NCI-H1417 treated with DMSO at 0.1 percent for 48 hours (cell line): ENCODE measurements around the gene FAM174C.

Experiments
- DNase-seq: peaks from one replicate; lab custom pipeline; 2025; lab: John Stamatoyannopoulos, UW

Gene FAM174C

DNA sequence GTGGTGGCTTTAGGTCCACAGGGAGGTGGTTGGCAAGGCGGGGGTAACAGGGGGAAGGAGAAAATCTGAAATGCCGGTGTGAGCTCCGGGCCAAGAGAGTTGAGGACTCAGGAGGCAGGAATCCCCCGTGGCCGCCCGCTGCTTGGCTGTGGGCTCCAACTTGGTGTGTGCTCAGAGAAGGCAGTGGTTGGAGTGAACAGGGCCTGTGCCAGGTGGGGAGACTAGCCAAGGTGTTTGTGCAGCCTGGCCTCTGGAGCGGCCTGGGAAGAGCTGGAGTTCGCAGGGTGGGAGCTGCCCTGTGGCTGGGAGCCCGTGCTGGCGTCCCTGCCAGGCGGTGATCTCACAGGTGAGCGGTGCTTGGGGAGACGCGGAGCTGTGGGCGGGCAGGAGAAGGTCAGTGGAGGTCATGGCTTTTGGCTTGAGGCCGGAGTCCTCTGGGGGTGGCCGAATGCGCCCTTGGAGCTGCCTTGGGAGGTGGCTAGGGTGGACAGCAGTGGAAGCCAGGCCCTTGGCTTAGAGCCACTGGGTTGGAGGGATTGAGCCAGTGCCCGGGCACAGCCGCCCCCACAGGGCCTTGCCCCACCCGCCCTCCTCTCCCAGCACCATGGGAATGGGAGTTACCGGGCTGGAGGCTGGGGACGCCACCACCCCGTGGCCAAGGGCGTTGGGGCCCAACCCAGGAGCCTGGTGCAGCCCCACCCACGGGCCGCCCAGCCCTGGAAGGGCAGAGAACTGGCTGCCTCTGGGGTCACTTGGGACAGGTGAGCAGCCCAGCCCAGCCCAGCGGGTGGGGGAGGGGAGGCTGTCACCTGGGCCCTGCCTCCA, 13.3 kb upstream of the FAM174C start:
- DNase-seq: no peak

DNA sequence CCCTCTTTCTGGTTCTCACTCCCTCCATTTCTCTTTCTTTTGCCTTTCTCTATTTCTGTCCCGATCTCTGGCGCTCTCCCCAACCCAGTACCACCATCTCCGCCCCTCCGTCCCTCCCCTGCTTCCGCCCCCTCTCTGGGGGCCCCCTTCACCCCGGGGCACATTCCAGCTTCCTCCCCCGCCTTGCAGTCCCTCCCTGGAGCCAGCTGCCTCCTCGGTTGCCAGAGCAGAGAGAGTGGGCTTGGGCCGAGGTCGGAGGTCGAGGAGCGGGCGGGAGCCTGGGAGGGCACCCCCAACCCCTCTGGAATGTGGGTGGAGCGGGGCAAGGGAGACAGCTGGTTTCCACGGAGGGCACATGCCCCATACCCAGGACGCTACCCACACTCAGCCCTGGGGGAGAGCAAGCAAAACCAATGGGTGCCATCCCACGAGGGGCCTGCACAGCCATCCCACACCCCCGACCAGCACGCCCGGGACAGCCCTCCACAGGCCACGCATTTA, 12.7 kb upstream of the FAM174C start:
- DNase-seq: no peak

DNA sequence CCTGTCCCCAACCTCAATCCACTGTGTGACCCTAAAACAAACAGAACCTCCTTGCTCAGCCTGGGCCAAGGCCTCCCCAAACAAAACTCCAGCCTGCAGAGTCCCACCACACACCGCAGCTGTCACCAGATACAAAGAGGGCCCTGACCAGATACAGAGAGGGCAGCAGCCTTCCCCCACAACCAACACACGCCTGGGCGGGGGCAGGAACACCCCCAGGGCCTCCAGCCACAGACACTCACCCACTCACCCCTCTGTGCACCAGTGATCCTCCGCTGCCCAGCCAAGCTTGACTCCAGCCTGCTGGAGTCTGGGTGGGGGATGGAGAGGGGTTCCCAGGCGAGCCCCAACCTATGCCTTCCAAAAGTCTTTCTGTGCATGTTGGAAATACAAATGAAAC, 12.1 kb upstream of the FAM174C start:
- DNase-seq: no peak

DNA sequence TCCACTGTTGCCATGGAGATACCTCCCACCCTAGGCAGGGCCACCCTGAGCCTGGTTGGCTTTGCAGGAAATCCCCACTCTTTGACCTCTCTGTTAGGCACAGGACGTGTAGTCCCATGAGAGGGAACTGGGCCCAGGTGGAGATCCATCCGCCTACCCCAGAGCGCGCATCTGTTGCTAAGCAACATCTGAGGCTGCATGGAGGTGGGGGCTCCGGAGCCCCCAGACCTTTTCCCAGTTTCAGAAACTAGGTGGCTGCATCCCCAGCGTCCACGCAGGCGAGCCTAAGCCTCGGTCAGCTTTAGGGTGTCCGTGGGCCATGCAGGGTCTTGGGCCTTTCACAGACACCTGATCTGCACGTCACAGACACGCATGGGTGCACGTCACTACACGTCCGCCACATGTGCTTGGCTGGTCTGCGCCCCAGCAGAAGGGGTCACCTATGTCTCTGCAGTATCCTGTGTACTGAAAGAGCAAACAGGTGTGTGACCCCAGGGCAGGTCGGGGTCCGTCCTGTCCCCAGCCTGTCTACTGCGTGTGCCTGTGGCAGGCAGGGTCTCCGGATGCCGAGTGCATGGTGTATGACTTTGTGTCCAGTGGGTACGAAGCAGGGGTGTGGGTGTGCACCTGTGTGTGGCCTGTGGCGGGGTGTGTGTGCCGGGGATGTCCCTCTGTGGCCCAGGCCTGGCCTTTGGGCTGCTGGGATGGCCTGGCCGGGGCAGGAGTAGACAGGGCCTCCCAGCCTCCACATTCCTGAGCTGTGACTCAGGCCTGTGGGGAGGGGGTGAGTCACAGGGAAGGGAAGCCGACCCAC, 10.3 kb upstream of the FAM174C start:
- no peak for DNase-seq

DNA sequence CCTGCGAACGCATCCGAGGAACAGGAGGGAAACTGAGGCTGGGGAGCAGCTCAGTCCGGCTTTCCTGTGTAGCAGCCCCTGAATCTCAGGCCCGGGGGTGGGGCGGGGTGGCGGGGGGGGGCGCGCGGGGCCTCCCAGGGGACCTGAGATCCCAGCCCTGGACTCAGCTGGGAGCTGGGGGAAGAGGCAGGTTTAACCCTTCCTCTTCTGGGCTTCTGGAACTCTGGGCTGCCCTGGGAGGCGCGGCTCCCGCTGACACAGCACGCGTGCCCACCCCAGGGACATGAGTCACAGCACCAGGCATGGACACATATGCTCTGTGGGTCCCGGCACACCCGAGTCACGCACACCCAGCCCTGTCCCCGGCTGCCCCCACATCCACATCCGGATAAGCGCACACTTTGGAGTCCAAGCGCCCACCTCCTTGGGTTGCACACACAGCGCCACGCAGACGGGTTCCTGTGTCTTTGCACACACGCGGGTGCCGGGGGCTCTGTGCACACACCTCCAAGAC, 9.7 kb upstream of the FAM174C start:
- DNase-seq: no peak

DNA sequence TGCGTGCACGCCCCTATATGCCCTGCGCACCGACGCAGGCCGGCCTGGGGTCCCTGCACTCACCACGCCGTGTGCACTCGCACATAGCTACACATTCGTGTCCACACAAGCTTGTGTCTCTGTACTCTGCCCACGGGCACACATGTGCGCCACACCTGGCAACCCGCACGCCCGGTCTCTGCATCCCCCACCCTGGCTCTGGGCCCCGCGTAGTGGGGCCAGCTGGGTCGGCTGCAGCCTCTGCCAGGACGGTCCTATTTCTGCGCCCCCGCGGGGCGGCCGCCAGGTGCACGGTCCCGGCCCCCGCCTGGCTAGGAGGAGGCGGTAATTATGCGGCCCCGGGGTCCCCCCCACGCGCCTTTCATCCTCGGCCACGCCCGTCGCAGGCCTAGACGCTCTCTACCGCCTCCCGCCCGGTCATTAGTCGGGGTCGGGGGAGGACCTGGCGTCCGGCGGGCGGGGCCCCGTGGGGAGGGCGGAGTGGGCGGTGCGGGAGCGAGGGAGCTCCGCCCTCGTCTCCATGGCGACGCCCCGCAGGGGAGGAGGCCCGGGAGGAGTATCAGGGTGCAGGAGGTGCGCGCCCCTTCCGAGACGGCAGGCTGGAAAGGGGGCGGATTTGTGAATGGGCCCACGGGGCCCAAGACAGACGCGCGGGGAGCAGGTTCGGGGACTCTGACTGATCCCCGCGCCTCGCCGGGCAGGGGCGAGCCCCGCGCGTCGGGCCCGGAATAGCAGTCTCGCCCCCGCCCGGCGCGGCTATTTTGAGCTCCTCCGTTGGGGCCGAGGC, 9.0 kb upstream of the FAM174C start:
- peak; percentile 73 for DNase-seq

DNA sequence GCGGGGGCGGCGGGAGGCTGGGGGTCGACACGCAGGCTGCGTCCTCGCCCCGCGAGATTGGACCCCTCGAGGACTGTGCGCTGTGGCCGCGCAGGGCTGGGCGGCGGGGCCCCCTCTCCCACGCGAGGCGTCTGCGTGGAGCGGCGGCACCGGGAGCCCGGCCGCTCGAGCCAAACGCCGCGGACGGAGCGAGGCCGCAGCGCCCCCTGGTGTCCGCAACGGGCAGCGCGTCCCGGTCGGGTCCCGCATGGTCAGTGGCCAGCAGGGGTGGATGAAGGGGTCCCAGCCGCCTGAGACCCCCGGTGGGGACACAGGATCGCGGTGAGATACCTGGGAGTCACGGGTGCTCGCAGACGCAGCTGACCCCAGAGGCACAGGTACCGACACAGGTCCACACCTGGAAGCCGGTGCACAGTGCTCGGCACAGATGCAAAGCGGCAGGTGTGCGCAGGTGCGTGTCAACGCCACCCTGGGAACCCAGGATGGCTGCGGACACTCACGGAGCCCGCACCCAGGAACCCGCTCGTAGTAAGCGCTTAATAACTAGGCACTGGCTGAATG, 8.3 kb upstream of the FAM174C start:
- DNase-seq: no peak

DNA sequence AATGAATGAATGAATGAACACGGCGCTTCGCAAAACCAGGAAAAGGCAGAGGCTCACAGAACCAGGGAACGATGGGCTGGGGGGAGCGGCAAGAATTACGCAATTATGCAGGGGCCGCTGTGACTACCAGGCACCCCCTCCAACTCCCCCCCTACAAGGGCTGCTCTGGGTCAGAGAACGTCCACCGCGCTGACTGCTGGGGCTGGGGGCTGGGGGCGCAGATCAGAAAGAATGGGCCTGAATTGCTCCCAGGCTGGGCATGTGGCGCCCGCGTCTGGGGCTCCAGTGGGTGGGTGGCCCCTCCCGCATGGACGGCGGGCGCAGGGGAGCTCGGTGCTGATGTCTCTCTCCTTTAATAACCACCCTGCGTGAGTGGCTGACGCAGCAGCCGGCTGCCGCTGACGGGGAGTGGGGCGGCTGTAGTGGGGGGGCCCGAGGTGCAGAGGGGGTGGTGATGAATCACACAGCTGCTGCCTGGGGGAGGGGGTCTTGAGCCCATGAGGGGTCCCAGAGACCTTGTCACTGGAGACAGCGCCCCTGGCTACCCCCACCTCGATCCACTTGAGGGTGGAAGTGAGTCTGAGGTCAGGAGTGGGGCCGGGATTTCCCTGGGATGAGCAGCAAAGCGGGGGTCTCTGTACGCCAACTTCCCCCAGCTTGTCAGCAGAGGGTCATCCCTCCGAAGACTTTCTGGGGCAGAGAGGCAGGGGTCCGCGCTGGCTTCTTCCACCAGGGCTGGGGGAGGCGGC, 7.7 kb upstream of the FAM174C start:
- DNase-seq: no peak

DNA sequence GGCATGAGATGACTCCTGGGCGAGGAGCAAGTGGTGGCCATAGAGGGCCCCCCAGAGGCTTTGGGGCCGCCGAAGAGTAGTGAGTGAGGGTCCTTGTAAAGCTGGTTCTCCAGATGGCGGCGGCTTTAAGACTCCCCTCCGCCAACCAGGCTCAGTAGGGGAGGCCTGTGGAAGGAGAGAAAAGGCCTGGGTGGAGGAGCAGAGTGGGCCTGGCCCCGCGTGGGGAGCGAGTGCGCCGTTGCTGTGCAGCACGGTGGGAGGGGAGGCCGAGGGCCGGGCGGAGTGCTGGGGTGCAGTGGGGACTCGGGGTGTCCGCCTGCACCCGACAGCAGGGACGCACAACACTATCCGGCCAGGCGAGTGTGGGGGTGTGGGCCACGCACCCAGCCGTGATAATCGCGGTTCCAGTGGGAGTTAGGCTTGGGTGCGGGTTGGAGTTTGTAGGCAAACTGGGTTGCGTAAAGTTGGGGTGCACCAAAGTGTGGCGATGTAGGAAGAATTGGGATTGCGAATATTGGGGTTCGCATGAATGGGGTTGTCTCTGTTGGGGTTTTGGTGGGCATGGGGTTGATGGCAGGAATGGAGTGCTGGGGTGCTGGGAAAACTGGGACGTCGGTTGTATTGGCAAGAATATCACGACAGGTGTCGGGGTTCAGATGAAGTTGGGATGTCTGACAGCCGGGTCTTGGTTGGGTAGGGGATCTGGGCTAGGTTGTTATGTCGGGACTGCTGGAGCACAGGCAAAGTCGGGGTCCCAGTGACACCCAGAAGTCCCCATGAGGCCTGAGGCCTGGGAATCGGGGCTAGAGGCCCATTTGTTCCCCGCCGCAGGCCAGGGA, 6.9 kb upstream of the FAM174C start:
- no peak for DNase-seq

DNA sequence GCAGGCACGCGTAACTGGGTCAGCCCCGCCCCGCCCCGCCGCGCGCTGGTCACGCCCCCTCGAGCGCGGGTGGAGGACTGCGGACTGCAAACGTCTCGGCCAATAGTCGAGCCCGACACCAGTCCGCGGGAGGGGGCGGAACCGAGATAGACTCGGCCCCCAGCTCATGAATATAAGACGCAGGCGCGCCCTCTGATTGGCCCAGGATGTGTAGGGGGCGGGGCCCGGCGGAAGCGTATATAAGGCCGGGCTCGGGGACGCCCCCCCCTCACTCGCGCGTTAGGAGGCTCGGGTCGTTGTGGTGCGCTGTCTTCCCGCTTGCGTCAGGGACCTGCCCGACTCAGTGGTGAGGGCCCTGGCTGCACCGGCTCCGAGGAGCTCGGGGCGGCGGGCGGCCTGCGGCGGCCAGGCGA, 6.3 kb upstream of the FAM174C start, which contains the start of gene CIRBP:
TSS of gene CIRBP (plus strand) at position 268 of the 413 bp plus-strand sequence. CDS start 1,602 bp downstream, outside the sequence.
- peak; percentile 86 for DNase-seq

DNA sequence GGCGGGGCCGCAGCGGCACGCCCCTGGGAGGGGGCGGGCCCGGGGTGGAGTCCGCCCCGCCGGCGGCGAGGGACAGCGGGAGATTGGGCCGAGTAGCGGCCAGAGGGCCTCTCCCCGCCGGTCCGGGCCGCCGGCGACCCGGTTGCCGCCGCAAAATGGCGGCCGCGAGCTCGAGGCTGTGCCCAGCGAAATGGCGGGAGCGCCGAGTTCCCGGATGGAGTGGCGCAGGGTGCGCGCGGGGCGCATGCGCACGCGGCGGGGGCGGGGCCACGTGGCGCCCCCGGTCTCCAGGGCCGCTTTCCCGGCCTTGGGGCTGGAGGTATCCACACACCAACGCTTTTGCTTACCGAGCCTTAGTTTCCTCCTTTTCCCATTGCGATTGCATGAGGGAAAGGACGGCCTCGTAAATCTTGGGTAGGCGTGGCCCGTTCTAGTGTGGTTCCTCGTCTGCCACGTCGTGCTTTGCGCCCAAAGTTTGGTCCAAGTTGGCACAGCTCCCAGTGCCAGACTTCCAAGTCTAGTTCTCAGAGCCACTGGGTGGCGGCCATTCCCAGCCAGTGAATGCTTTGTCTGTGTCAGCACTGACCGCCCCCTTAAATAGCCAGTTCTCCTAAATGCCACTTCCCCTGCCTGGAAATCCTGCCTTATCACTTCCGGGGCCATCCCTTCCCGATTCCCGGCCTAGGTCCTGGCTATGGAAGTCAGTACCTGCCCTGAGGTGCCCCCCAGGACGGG, 5.7 kb upstream of the FAM174C start:
- DNase-seq: peak; percentile 53

DNA sequence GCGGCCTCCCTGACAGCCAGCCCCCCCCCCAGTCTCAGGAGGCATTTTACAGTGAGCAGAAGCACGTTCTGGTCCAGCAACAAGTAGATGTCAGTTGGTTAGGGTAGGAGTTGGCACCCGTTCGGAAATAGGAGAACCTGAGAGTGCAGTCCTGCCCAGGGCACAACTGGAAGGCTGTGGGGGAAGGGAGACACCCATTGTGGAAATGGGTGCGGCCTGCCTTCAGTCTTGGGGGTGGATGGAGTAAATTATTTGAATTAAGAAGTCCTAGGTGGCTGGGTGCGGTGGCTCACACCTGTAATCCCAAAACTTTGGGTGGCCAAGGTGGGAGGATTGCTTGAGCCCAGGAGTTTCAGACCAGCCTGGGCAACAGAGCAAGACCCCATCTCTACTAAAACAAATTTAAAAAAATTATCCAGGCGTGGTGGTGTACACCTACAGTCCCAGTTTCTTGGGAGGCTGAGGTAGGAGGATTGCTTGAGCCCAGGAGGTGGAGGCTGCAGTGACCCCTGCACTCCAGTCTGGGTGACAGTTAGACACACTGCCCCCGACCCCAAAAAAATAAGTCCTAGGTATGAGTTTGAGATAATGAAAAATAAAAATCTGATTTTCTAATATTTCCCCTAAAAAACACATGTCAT, 5.0 kb upstream of the FAM174C start:
- DNase-seq: no peak

DNA sequence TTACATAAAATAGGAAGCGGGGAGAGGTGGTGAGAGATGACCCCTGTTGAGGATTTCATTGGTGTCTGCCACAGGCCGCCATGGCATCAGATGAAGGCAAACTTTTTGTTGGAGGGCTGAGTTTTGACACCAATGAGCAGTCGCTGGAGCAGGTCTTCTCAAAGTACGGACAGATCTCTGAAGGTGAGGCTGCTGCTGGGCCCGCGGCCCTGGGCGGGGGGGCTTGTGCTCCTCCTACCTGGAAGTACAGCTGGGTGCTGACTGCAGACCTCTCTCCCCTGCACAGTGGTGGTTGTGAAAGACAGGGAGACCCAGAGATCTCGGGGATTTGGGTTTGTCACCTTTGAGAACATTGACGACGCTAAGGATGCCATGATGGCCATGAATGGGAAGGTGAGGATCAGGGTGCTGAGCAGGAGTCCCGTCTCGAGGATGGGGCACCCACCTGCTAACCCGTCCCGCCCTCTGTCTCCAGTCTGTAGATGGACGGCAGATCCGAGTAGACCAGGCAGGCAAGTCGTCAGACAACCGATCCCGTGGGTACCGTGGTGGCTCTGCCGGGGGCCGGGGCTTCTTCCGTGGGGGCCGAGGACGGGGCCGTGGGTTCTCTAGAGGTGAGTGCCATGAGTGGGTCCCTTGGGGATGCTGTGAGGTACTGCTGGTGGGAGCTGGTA, 4.3 kb upstream of the FAM174C start:
- DNase-seq: no peak

DNA sequence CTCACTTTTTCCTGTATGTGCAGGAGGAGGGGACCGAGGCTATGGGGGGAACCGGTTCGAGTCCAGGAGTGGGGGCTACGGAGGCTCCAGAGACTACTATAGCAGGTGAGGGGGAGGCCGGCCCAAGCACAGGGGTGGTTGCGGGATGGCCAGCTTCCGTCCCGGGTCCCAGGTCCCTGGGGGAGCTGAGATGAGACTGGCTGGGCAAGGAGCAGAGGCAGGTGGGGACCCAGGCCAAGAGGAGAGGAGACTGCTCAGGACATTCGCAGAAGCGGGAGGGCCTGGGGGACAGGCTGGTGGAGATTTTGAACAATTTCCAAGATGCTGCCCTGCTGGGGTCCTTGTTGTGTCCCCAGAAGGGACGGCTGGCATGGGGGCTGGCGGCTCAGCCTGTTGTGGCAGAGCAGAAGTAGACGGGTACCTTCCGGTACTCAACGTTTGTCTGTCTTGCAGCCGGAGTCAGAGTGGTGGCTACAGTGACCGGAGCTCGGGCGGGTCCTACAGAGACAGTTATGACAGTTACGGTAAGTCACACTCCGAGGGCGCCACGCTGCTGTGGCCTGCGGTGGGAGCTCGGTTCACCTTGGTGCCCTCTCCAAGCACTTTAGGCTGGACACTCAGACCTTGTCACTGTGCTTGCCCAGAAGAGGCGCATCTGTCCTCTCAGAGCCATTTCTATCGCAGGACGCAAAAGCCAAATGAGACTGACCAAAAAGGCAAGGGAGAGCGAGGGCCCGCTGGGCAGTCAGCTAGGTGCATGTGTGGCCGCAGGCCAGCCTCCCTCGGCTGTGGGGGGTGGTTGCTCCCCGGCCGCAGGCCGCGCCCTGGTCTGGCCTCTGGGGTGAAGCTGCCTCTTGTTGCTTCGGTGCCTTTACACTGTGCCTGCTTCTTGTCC, 3.6 kb upstream of the FAM174C start:
- DNase-seq: no peak

DNA sequence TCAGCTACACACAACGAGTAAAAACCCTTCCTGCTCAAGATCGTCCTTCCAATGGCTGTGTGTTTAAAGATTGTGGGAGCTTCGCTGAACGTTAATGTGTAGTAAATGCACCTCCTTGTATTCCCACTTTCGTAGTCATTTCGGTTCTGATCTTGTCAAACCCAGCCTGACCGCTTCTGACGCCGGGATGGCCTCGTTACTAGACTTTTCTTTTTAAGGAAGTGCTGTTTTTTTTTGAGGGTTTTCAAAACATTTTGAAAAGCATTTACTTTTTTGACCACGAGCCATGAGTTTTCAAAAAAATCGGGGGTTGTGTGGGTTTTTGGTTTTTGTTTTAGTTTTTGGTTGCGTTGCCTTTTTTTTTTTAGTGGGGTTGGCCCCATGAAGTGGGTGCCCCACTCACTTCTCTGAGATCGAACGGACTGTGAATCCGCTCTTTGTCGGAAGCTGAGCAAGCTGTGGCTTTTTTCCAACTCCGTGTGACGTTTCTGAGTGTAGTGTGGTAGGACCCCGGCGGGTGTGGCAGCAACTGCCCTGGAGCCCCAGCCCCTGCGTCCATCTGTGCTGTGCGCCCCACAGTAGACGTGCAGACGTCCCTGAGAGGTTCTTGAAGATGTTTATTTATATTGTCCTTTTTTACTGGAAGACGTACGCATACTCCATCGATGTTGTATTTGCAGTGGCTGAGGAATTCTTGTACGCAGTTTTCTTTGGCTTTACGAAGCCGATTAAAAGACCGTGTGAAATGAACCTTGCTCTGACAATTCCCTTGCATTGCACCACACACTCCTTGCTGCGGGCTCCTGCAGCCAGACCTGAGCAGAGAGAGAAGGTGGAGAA, 2.7 kb upstream of the FAM174C start:
- DNase-seq: no peak
